Right ventricle myocardium superior (tissue), 1 donor: ENCODE data around the gene SLC2A9. TPM values are rescaled to one million over a fixed set of nuclear protein-coding genes. Genes with fewer than 3 reads are reported as not detected.

Experiments
- ATAC-seq: fragments of 200-7000 bp; cut with Tn5 transposase; one replicate; pipeline ENCODE4 v1.9.1; 2020; ENCODE audit warnings: mild to moderate bottlenecking; ENCODE audit not compliant: poor library complexity
- DNase-seq: peaks from one replicate; pipeline ENCODE4 v3.0.0-alpha.2; 2020
- intact Hi-C: fragments of 100-400 bp; cut with DNase I; formaldehyde crosslinking; loops from one replicate; pipeline ENCODE4 v1.11.2; 2022
- total RNA-seq: library from RNA; stranded (reverse); fragmentation: NEBNext Ultra II Directional; extraction: Animal tissue kit (Norgen Biotek cat#: 25700); gene quantifications from one replicate; pipeline ENCODE4 v1.2.1, GENCODE V29; 2021
- donor health status: DM: no; HTN: yes; CAD: no; lungs with severe emphysema.

The SLC2A9 gene
- total RNA-seq, 1 donor from 2014 or later: 8.8 TPM

DNA sequence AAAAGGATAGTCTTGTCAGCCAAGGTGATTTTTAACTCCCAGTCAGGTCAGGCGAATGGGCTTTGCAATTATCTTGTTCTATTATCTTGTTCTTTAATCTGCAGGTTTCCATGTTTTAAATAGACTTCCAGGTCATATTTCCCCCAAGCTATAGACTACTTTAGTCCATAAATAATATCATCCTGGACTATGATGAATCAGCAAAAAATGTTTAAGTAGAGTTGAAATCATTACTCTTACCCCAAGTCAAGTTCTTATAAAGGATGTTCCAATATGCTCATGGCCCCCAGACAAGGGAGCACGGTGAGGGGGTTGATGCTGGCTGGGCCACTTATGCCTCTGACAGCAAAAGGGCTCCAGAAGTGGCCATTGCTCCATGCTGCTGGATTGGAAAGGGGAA is 75.1 kb downstream of the SLC2A9 start:
- DNase-seq: no peak
- intact Hi-C loops: no loop called here
- no peak for ATAC-seq

DNA sequence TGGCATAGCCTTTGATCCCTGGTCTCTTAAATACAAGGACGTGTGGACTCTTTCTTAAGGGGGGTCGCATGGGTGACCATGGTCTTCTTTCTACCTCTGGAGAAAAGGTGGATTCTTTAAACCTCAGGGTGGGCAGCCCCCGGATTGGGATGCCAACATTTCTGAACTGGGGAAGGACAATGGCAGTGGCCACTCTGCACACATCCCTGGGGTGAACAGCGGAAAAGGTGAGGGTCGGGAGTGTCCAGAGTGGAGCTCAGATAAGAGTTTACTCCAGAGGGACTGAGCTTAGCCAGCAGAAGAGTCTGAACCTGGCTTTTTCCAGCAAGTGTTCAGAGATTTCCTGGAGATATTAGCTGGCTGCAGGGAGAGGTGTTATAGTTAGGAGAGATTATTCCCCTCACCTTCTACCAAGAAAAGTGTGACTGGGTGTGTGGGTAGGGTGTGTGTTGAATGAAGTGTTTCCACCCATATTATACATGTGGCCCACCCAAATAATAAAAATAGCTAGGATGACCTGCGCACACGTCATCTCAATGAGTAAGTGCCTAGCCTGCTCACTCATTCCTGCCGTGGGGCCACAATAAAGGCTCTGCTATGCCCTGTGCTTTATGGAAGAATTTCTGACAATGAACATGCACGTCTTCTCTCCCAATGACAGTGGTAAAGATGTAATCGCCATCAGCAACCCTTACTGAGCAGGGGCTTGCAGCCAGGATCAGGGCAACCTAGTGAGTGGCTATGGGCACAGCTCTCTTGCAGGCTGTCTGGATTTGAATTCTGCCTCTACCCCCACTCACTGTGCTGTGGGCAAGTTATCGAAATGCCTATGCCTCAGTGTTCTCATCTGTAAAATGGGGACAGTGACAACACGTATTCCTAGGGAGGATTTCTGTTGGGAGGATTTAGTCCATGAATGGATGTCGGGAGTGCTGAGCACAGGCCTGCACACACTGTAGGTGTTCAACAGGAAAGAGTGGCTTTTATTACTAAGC is 76.6 kb downstream of the SLC2A9 start:
- intact Hi-C loops: no loop called here
- ATAC-seq (no peak), DNase-seq (no peak)

DNA sequence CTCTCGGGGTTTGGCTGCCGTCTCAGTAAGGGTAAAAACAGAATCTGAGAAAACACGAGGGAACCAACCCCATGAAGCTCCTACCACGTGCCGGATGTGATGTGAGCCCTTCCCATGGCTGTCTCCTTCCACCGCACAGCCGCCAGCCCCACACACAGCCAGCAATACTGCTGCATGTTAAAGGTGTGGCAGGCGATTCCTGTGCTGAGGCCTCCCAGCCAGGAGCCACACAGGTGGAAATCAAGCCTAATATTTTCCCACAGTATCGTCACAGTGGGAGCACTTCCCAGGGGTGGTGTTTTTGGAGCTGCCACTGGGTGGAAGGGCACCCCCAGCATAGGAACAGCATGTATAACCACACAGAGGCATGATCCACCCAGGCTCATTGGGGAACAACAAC is 77.5 kb downstream of the SLC2A9 start:
- intact Hi-C loops: no loop called here
- DNase-seq (no peak), ATAC-seq (no peak)

DNA sequence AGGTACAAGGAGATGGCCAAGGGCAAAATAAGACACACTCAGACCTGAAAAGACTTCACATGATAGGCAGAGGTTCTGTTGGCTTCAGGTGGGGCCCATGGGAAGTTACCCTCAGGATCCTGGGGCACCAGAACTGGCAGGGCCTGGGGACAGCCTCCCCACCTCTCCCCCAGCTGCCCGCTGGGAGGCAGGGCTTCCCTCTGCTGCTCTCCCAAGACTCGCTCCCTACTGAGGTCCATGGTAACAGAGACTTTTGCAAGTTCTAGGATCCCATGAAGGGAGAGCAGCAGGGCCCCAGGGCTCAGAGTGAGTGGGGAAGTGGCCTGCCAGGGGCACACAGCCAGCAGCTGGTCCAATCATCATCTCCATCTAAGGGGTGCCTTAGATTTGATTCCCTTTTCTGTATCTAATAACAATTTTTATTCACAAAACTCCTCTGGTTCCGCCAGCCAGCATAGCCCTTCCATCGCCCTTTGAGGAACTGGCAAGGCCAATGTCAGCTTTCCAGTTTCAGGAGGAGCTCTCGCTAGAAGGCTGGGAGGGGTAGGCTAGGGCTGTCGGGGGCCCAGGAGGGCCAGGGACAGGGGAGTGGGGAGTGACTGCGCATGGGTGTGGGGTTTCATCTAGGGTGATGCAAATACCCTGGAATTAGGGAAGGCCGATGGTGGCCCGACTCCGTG is 78.2 kb downstream of the SLC2A9 start:
- DNase-seq: no peak
- ATAC-seq: no peak
- intact Hi-C loops: no loop called here

DNA sequence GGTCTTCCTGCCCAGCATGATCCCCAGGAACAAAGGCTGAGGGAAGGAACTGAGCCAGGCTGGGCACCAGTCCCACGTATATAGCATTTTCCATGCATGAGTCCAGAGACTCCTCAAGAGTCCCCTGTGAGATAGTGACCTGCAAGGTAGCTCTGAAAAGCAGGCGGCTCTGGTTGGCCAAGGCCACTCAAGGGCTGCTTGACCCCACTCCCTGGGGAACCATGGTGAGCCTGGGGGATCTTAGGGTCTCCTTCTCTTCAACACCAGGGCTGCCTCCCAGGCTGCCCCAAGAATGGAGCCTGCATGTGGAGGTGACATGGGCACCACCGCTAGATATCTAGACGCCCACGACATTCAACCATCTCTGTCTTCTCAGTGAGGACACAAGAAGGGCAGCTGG is 79.2 kb downstream of the SLC2A9 start:
- DNase-seq (no peak), ATAC-seq (no peak)
- intact Hi-C loops: no loop called here

DNA sequence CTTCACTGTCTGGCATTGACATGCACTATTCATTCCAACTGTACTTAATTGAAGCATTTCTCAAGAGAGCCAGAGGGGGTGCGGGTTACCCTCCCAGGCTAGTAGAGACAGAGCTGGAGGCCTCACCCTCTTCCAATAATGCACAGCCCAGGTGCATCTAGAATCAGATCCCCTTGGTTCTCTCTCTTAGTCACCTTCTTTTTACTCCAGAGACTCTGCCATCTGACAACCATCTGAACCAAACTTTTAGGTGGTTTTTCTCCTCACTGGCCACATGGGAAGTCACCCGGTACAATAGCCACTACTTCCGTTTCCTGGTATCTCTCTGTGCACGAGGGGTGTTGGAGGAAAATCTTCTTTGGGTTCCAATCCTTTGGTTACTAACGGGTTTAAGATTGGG is 81.3 kb downstream of the SLC2A9 start:
- DNase-seq (no peak), ATAC-seq (peak; percentile 40)
- intact Hi-C loops: no loop called here

DNA sequence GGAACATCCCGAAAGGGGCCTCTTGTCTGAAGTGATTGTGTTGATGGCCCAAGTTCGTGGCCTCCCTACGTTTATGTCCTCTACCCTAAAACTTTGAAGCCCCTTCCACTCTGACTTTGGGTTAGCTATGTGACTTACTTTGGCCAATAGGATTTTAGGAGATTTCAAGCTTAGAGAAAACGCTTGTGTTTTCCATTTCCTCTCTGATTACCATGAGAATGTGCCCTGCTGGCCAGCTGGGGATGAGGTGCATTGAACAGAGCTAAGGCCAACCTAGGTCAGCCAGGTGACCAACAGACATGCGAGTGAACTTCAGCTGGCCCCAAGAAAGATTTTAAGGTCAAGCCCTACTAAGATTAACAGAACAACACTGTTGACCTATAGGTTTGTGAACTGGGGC is 82.4 kb downstream of the SLC2A9 start:
- intact Hi-C loops: no loop called here
- ATAC-seq: no peak
- no peak for DNase-seq

DNA sequence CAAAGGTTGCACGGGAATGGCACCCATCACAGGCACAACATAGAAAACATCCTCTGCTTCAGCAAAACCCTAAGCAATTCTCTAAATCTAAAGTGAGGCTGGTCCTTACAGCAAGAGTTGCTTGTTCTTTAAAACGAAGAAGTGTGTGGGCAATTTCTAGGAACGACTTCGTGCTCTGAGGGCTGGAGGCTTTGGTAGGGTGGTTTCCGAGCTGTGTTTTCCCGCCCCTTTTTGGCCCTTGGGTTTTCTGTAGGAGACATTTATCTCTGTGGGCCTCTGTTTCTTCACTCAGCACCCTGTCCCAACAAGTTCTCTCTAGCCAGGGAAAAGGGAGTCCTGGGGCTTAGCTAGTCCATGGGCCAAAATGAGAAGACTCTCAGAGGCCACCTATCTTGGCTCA is 84.2 kb downstream of the SLC2A9 start:
- intact Hi-C loops: no loop called here

DNA sequence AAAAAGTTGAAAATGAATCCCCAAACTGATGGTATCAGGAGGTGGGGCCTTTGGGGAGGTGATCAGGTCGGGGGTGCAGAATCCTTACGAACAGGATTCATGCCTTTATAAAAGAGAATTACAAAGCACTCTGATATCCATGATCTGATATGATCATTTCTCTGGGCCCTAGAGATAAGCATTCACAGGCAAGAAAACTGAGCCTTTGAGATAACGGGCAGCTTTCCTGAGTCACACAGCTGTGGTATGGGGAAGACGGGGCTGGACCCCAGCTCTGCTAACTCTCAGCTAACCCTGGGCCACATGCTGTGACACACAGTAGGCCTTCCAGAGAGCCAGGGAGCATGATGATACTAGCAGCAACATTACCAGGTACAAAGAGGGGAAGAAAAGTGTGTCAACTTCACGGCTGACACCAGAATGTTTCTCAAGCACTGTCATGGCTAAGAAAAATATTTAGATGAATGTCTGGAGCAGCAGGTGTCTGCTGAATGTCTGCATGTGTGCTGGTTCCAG is 85.1 kb downstream of the SLC2A9 start:
- ATAC-seq (no peak), DNase-seq (no peak)
- intact Hi-C loops: no loop called here

More for the DNA sequence above, 84.2 kb downstream of the SLC2A9 start:
- no peak for ATAC-seq
- DNase-seq: no peak

DNA sequence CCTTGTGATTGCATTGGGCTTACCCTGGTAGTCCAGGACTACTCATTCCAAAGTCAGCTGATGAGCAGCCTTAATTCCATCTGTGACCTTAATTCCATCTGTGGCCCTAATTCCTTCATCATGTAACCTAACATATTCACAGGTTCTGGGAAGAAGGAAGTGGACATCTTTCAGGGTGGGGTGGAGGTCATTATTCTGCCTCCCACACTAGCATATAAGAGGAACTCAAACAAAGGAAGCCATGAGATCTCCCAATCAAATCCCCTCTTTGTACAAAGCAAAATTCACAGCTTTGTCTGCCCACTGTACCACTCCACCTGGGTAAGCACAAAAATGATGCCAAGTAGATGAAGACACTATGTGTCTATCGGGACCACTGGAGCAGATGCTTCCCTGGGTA is 87.3 kb downstream of the SLC2A9 start:
- DNase-seq (no peak), ATAC-seq (no peak)
- intact Hi-C loops: no loop called here

DNA sequence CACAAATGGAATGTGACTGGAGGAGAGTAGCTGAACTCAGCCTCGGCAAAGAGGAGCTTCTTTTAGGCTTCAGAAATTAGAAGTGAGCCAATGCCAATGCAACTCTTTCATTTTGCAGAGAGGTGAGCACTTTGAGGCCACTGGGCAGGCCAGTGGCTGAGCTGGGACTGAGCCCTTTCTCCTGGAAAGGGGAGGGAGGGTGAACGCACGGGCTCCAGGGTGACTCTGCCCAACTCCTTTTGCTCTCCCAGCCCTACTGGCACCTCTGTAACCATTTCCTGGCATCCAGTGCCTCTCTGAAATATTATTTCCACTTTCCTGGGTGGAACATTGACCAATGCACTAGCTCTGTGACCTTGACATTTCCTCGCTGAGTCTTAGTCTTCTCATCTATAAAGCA is 88.1 kb downstream of the SLC2A9 start:
- DNase-seq (no peak), ATAC-seq (no peak)
- intact Hi-C loops: no loop called here

DNA sequence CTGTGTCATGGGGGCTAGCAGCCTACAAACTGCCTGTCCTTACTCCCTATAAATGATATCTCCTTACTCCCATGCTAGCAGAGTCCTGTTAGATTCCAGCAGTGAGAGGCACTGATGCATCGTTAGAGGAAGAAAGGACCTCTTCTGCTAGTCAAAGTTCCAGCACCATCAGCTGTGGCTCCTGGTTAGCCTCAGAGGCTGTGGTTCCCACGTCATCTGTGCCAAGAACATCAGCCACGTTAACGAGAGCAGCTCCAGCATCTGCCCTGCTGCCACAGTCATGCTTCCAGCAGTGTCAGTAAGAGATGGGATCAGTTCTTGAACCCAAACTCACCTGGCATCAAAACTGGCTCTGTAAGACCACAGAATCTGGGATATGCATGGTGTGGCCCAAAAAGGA is 88.5 kb downstream of the SLC2A9 start:
- ATAC-seq: no peak
- intact Hi-C loops: no loop called here

DNA sequence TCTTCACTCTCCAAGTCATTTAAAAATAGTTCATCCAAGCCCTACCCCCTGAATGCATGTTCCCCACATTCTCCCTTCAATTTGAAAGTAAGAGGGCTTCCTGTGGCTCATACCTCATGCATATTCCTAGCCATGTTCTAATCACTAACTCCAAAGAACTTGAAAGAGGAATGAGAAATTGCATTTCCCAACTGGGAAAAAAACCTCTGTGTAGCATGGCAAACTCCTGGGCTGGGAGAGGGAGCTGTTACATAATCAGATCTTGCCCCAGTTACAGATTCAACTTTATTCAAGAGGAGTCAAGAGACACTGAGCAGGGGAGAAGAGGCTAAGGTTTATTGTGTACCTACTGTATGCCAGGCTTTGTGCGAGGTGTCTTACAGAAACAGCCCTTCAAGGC is 90.2 kb downstream of the SLC2A9 start:
- no peak for ATAC-seq
- intact Hi-C loops: no loop called here

More for the DNA sequence above, 88.5 kb downstream of the SLC2A9 start:
- no peak for DNase-seq

DNA sequence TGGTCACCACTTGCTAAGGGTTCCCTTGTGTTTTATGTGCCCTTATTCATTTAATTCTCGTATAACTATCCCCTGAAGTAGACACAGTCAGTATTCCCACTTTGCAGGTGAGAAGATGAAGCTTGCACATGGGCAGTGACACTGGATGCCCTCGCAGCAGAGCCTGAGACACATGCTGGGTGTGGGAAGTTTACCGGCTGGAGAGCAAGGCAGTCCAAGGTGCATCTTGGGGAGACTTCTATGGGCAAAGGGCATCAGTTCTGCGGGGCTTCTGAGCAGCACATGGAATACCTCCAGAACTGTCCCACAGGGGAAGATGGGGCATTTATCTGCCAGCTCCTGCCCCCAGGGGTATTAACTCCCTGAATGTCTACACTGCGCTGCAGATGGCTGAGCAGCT is 92.2 kb downstream of the SLC2A9 start:
- intact Hi-C loops: no loop called here
- no peak for DNase-seq
- no peak for ATAC-seq

More for the DNA sequence above, 90.2 kb downstream of the SLC2A9 start:
- no peak for DNase-seq

DNA sequence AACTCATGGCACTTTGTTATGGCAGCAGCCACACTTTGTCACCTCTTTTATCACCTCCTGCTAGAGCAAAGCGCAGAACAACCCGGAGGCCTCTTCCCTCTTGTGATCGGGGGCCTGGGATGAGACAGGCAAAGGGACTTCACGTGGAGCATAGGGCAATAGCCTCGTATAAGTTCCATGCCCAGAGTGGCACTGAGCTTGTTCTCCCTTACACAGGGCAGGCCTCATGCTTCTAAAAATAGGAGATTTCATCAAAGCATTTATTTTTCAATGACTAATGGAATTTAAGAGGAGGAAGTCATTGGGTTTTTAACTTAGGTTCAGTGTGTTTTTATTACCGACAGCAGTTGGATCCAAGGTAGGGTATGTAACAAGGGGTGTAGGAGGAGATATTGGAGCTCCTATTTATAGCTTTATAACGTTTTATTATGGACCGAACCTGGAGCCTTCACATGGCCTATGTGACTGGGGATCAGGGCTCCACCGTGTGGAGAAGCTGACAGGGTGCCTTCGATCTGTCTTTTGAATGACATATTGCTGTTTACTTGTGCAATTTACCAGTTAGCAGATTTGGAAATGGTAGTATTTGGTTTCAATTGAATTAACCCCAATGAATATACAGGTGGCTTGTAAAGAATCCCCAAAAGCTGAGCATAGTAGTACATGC is 93.8 kb downstream of the SLC2A9 start:
- peak; percentile 63 for ATAC-seq
- no peak for DNase-seq
- intact Hi-C loops: no loop called here

DNA sequence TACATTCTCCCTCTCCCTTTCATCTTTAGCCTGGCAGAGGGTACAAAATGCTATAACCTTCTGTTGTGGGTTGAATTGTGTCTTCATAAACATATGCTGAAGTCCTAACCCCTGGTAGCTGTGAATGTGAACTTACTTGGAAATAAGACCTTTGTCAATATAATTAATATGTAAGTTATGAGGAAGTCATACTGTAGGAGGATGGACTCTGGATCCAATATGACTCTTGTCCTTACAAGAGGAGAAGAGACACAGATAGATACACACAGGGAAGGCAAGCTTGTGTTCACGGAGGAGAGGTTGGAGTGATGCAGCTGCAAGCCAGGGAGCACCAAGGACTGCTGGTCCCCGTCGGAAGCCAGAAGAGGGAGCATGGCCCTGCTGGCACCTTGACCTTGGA is 94.7 kb downstream of the SLC2A9 start:
- intact Hi-C loops: no loop called here
- DNase-seq: no peak
- ATAC-seq: no peak

DNA sequence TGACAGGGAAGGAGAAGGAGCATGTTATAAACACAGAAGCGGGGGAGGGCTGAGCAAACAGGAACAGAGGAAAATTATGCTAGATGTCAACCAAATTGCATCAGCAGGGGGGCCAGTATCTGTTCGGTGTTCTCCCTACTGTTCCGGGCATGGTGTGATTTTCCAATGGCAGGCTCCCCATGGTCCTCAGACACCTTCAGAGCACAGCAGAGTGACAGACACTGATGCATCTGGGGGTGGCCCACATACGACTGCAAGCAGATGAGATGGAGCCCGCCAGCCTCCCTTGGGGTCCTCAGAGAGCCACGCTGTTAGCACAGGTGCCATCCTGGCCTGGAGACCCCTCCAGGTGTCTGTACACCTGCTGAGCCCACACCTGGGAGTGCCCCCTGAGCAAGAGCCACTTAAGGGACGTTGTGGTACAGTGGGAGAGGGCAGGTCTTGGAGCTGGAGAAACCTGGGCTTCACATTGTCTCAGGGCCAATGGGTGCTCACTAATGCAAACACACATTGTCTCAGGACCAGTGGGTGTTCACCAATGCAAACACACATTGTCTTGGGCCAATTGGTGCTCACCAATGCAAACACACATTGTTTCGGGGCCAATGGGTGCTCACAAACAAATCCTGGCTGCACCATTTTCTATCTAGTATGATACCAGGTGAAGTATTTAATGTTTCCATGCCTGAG is 95.4 kb downstream of the SLC2A9 start:
- no peak for ATAC-seq
- intact Hi-C loops: no loop called here
- no peak for DNase-seq

DNA sequence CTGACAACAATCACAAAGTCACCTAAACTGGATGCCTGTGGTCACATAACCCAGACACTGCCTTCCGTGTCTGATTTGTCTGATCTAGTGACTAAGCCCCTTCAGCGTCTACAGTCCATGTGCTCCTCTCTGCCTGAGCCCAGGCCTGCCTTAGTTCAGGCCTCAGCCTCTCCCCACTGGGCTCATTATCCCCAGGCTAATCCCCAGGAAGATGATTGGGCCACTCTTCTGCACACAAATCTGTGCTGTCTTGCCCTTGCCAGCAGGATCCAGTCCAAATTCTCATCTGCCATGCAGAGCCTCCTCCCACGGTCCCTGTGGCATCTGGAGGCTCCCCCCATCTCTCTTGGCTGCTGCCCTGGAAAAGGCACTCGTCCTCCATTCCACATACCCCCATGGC is 96.5 kb downstream of the SLC2A9 start:
- DNase-seq (no peak), ATAC-seq (no peak)
- intact Hi-C loops: no loop called here
